OCI-LY7 (cell line): Measurements from ENCODE around the gene ABCG2. TPM values are rescaled to one million over a fixed set of nuclear protein-coding genes. Genes with fewer than 3 reads are reported as not detected.

Experiments
- BruUV-seq: library from RNA; stranded (reverse); fragments of 400-500 nt; replicated peaks from 2 replicates; lab custom pipeline; 2021; lab: Mats Ljungman, UMichigan
- CTCF ChIA-PET: fragments of 300-600 bp; sonication (Branson Sonifier 250); formaldehyde crosslinking; loops from one replicate; lab custom pipeline; 2022; ENCODE audit warnings: antibody characterized with exemption; ENCODE audit not compliant: unreplicated experiment; lab: Charles Lee
- POLR2A ChIA-PET: fragments of 300-600 bp; sonication (Branson Sonifier 250); formaldehyde crosslinking; loops from one replicate; lab custom pipeline; 2022; ENCODE audit warnings: antibody characterized with exemption; lab: Charles Lee
- DNase-seq: peaks from one replicate; pipeline ENCODE4 v3.0.0-alpha.2; 2015; ENCODE audit warnings: low spot score
- H2AFZ ChIP-seq: fragments of 200-600 bp; sonication (generic), shearing (Covaris generic); 2 replicates; pipeline ENCODE4 v1.6.1; 2014; ENCODE audit warnings: mild to moderate bottlenecking, antibody characterized with exemption, low read length, moderate library complexity
- H3K27ac ChIP-seq: fragments of 200-600 bp; sonication (generic); 2 replicates; pipeline ENCODE4 v1.5.1; 2014; ENCODE audit warnings: mixed run types, low read depth, mild to moderate bottlenecking, moderate library complexity, low read length, inconsistent platforms; ENCODE audit not compliant: poor library complexity, severe bottlenecking
- H3K36me3 ChIP-seq: fragments of 200-600 bp; sonication (generic); 2 replicates; pipeline ENCODE4 v1.6.1; 2014; ENCODE audit warnings: mild to moderate bottlenecking, antibody characterized with exemption, low read length, moderate library complexity, mixed read lengths; ENCODE audit not compliant: insufficient read depth
- H3K4me1 ChIP-seq: fragments of 200-600 bp; sonication (generic); 2 replicates; pipeline ENCODE4 v1.5.1; 2014; ENCODE audit warnings: mild to moderate bottlenecking, low read length; ENCODE audit not compliant: insufficient read depth, poor library complexity, severe bottlenecking
- H3K4me2 ChIP-seq: fragments of 200-600 bp; sonication (generic); 2 replicates; pipeline ENCODE4 v1.6.1; 2014; ENCODE audit warnings: mild to moderate bottlenecking, low read length
- H3K4me3 ChIP-seq: fragments of 200-600 bp; sonication (generic); 2 replicates; pipeline ENCODE4 v1.5.1; 2014; ENCODE audit warnings: mild to moderate bottlenecking, low read depth, low read length; ENCODE audit not compliant: poor library complexity, severe bottlenecking
- H3K79me2 ChIP-seq: fragments of 200-600 bp; sonication (generic); 2 replicates; pipeline ENCODE4 v1.6.1; 2016; ENCODE audit warnings: low read depth, mild to moderate bottlenecking, low read length, moderate library complexity, mixed read lengths; ENCODE audit not compliant: insufficient read depth
- H3K9me2 ChIP-seq: fragments of 200-600 bp; sonication (generic); 2 replicates; pipeline ENCODE4 v1.6.1; 2016; ENCODE audit warnings: mild to moderate bottlenecking, low read length, mixed read lengths; ENCODE audit not compliant: insufficient read depth
- H3K9me3 ChIP-seq: fragments of 200-600 bp; sonication (generic); 2 replicates; pipeline ENCODE4 v1.6.1; 2014; ENCODE audit warnings: mild to moderate bottlenecking, mixed run types, low read length, mixed read lengths
- H4K20me1 ChIP-seq: fragments of 200-600 bp; sonication (generic); 2 replicates; pipeline ENCODE4 v1.6.1; 2014; ENCODE audit warnings: mild to moderate bottlenecking, antibody characterized with exemption, low read length, moderate library complexity, mixed read lengths; ENCODE audit not compliant: insufficient read depth
- EZH2phosphoT487 ChIP-seq: fragments of 200-600 bp; sonication (generic); IDR thresholded peaks from 2 replicates; pipeline ENCODE4 v1.6.1; 2018; ENCODE audit warnings: low read depth, borderline replicate concordance, mild to moderate bottlenecking, mixed run types, antibody characterized with exemption, low read length, moderate library complexity, mixed read lengths
- intact Hi-C: fragments of 100-400 bp; cut with micrococcal nuclease; formaldehyde crosslinking; loops from one replicate; pipeline ENCODE4 v1.10.0; 2022; ENCODE audit not compliant: unreplicated experiment
- total RNA-seq, 2 experiments: library from RNA; depleted of rRNA in 1 of 2; stranded (reverse); fragments of >200 nt in 1 of 2; shearing (Covaris generic) in 1 of 2; gene quantifications; 2 replicates each; pipeline ENCODE4 v1.2.3, GENCODE V29; 2014 to 2022
- TF ChIP-seq, protein P1 (sequence below): fragments of 200-600 bp; sonication (generic); conservative IDR thresholded peaks from 2 replicates; pipeline ENCODE4 v1.5.1; 2014; ENCODE audit warnings: mild to moderate bottlenecking, antibody characterized with exemption, low read length, moderate library complexity, mixed read lengths

Gene ABCG2
- total RNA-seq, 2 experiments from 2014 or later: not detected

DNA sequence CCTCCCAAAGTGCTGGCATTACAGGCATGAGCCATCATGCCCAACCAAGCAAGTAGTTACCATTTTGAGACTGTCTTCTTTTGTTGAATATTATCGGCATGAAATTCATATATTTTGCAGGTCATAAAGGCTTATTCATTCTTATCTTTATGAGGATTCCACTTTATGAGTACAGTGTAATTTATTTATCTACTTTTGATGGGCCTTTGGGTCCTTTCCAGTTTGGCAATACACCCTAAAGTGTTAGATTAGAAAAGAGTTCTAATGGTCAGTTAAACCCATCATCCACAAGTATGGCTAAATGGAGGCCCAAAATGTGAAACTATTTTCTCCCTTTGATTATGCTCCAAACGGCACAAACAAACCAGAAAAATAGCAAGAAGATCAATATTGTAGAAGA is 10.9 kb upstream of the ABCG2 start:
- CTCF ChIA-PET: no interaction called here
- no peak for DNase-seq
- Histone ChIP-seq H3K36me3 (no peaks in the 10 kb centered on the region), H4K20me1 (no peaks in the 10 kb centered on the region), H3K79me2 (no peaks in the 10 kb centered on the region), H2AFZ (no peak overlapping the region), H3K9me2 (no peaks in the 10 kb centered on the region), H3K4me3 (no peak overlapping the region), H3K4me2 (no peak overlapping the region), H3K27ac (no peak overlapping the region), H3K4me1 (no peaks in the 10 kb centered on the region), H3K9me3 (no peaks in the 10 kb centered on the region)
- POLR2A ChIA-PET: interaction anchor here (0.7 kb wide), 1 partner anchor 842 kb away, joined by 4 read pairs; no protein-coding TSS in a partner anchor
- intact Hi-C loops: no loop called here
- TF ChIP-seq, protein P1, sequence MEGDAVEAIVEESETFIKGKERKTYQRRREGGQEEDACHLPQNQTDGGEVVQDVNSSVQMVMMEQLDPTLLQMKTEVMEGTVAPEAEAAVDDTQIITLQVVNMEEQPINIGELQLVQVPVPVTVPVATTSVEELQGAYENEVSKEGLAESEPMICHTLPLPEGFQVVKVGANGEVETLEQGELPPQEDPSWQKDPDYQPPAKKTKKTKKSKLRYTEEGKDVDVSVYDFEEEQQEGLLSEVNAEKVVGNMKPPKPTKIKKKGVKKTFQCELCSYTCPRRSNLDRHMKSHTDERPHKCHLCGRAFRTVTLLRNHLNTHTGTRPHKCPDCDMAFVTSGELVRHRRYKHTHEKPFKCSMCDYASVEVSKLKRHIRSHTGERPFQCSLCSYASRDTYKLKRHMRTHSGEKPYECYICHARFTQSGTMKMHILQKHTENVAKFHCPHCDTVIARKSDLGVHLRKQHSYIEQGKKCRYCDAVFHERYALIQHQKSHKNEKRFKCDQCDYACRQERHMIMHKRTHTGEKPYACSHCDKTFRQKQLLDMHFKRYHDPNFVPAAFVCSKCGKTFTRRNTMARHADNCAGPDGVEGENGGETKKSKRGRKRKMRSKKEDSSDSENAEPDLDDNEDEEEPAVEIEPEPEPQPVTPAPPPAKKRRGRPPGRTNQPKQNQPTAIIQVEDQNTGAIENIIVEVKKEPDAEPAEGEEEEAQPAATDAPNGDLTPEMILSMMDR: no peak
- TF ChIP-seq EZH2phosphoT487: no peak
- no TSS peak for BruUV-seq

DNA sequence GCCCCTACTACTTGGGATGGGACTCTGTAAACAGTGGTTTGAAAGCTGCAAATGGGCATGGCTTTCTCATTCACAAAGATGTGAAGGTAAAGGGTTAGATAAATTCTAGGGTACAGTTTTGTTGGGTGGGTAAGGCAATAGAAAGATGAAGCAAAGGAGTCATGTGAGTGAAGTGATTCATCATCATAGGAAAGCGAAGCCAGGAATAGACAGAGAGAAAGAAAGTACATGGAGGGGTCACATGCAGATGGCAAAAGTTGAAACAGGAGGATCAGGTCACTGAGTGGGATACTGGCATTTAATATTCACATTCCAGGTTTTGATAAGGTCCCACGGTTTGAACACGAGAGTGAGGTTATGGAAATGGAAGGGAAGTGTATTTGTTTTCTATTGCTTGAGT is 8.2 kb upstream of the ABCG2 start:
- ChIA-PET CTCF (no interaction called here), POLR2A (interaction anchor here (0.5 to 0.7 kb wide), 3 partner anchors 55 to 1755 kb away, joined by 3 read pairs; no protein-coding TSS in a partner anchor)
- Histone ChIP-seq H3K36me3 (no peaks in the 10 kb centered on the region), H3K79me2 (no peaks in the 10 kb centered on the region), H3K4me2 (no peak overlapping the region), H4K20me1 (no peaks in the 10 kb centered on the region), H3K4me1 (no peaks in the 10 kb centered on the region), H3K4me3 (no peak overlapping the region), H3K9me2 (no peaks in the 10 kb centered on the region), H3K9me3 (no peaks in the 10 kb centered on the region), H3K27ac (no peak overlapping the region), H2AFZ (no peak overlapping the region)
- TF ChIP-seq, protein P1: no peak
- TF ChIP-seq EZH2phosphoT487: no peak
- intact Hi-C loops: no loop called here
- no peak for DNase-seq
- no TSS peak for BruUV-seq

DNA sequence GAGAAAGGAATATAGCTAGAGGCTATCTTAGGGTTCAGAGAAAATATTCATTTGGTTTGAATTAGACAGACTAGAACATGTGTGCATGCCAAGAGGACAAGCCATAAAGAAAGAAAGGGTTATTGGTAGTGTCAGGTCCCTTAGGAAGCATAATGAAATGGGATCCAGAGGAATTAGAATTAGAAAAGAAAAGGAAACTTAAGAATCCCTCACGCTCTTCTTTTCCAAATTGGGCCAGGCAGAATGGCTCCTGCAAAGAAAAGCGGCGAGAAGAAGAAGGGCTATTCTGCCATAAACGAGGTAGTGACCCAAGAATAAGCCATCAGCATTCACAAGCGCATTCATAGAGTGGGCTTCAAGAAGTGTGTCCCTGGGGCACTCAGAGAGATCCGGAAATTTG is 4.9 kb upstream of the ABCG2 start:
- intact Hi-C loops: no loop called here
- no peak for DNase-seq
- Histone ChIP-seq H3K79me2 (no peaks in the 10 kb centered on the region), H3K36me3 (no peaks in the 10 kb centered on the region), H3K4me1 (no peaks in the 10 kb centered on the region), H3K9me3 (no peaks in the 10 kb centered on the region), H2AFZ (no peak overlapping the region), H3K27ac (no peak overlapping the region), H4K20me1 (no peaks in the 10 kb centered on the region), H3K4me3 (no peak overlapping the region), H3K4me2 (no peak overlapping the region), H3K9me2 (no peaks in the 10 kb centered on the region)
- BruUV-seq: no TSS peak
- ChIA-PET CTCF (no interaction called here), POLR2A (interaction anchor here (0.8 kb wide), 1 partner anchor 15 kb away, joined by 4 read pairs; no protein-coding TSS in a partner anchor)
- TF ChIP-seq, protein P1: no peak
- no peak for TF ChIP-seq EZH2phosphoT487
